ENCODE measurements around the gene IER2.

The IER2 gene

GRCh38 chr19:13104360-13104847 lies 45.8 kb upstream of the IER2 start:
- peaks cover 50% of the 10 kb centered on the region for H3K4me1 ChIP-seq (ENCODE audit: low read length)
- peak overlapping the region; percentile 69 for H3K9ac ChIP-seq (ENCODE audit: low read length)
- H3K4me2 ChIP-seq (ENCODE audit: low read length) = peak overlapping the region; percentile 100
- no peaks in the 10 kb centered on the region for H3K9me3 ChIP-seq (ENCODE audit: insufficient read depth, low read length)
- peaks cover 18% of the 10 kb centered on the region for H3K36me3 ChIP-seq (replicated peaks; ENCODE audit: low read depth, low read length)
- peaks cover 5% of the 10 kb centered on the region; the same call in 1 of the 2 replicates for H4K20me1 ChIP-seq (ENCODE audit: insufficient read depth, low read length)
- H3K27me3 ChIP-seq (ENCODE audit: low read depth, low read length) = no peaks in the 10 kb centered on the region
- peak overlapping the region; percentile 76 for H3K4me3 ChIP-seq (ENCODE audit: low read length)
- H3K27ac ChIP-seq (ENCODE audit: low read length) = peak overlapping the region; percentile 99
- H3K79me2 ChIP-seq (ENCODE audit: low read length) = peaks cover 15% of the 10 kb centered on the region
- peak overlapping the region; percentile 72 for H2AFZ ChIP-seq (ENCODE audit: low read depth, low read length)
- TF ChIP-seq EZH2phosphoT487 (IDR thresholded peaks at IDR 0.05; ENCODE audit: low read depth) (no peak), CTCF (IDR thresholded peaks at IDR 0.05; ENCODE audit: low read depth, low read length) (peak; percentile 91)

GRCh38 chr19:13104848-13105711 lies 45.1 kb upstream of the IER2 start:
- H3K4me1 ChIP-seq (ENCODE audit: low read length) = peaks cover 45% of the 10 kb centered on the region
- no peaks in the 10 kb centered on the region for H3K27me3 ChIP-seq (ENCODE audit: low read depth, low read length)
- H2AFZ ChIP-seq (ENCODE audit: low read depth, low read length) = peak overlapping the region; percentile 72
- peaks cover 12% of the 10 kb centered on the region for H3K36me3 ChIP-seq (replicated peaks; ENCODE audit: low read depth, low read length)
- H4K20me1 ChIP-seq (ENCODE audit: insufficient read depth, low read length) = peaks cover 5% of the 10 kb centered on the region; the same call in 1 of the 2 replicates
- peak overlapping the region; percentile 100 for H3K4me2 ChIP-seq (ENCODE audit: low read length)
- TF ChIP-seq EZH2phosphoT487 (IDR thresholded peaks at IDR 0.05; ENCODE audit: low read depth) (no peak), CTCF (IDR thresholded peaks at IDR 0.05; ENCODE audit: low read depth, low read length) (no peak)
- peak overlapping the region; percentile 76 for H3K4me3 ChIP-seq (ENCODE audit: low read length)
- peaks cover 15% of the 10 kb centered on the region for H3K79me2 ChIP-seq (ENCODE audit: low read length)
- H3K9ac ChIP-seq (ENCODE audit: low read length) = peak overlapping the region; percentile 69
- H3K9me3 ChIP-seq (ENCODE audit: insufficient read depth, low read length) = no peaks in the 10 kb centered on the region
- H3K27ac ChIP-seq (ENCODE audit: low read length) = peak overlapping the region; percentile 99

GRCh38 chr19:13109361-13110098 lies 40.7 kb upstream of the IER2 start:
- Histone ChIP-seq H4K20me1 (ENCODE audit: insufficient read depth, low read length) (no peaks in the 10 kb centered on the region), H2AFZ (ENCODE audit: low read depth, low read length) (no peak overlapping the region), H3K9me3 (ENCODE audit: insufficient read depth, low read length) (no peaks in the 10 kb centered on the region), H3K9ac (ENCODE audit: low read length) (no peak overlapping the region), H3K27me3 (ENCODE audit: low read depth, low read length) (no peaks in the 10 kb centered on the region), H3K4me2 (ENCODE audit: low read length) (no peak overlapping the region), H3K36me3 (replicated peaks; ENCODE audit: low read depth, low read length) (peaks cover 10% of the 10 kb centered on the region), H3K4me3 (ENCODE audit: low read length) (no peak overlapping the region), H3K4me1 (ENCODE audit: low read length) (peaks cover 10% of the 10 kb centered on the region), H3K79me2 (ENCODE audit: low read length) (no peaks in the 10 kb centered on the region), H3K27ac (ENCODE audit: low read length) (no peak overlapping the region)
- TF ChIP-seq EZH2phosphoT487 (IDR thresholded peaks at IDR 0.05; ENCODE audit: low read depth) (no peak), CTCF (IDR thresholded peaks at IDR 0.05; ENCODE audit: low read depth, low read length) (no peak)

GRCh38 chr19:13110099-13110610 lies 40.1 kb upstream of the IER2 start:
- H3K4me2 ChIP-seq (ENCODE audit: low read length) = no peak overlapping the region
- TF ChIP-seq CTCF (IDR thresholded peaks at IDR 0.05; ENCODE audit: low read depth, low read length) (no peak), EZH2phosphoT487 (IDR thresholded peaks at IDR 0.05; ENCODE audit: low read depth) (no peak)
- H3K4me3 ChIP-seq (ENCODE audit: low read length) = no peak overlapping the region
- H3K36me3 ChIP-seq (replicated peaks; ENCODE audit: low read depth, low read length) = peaks cover 10% of the 10 kb centered on the region
- peaks cover 4% of the 10 kb centered on the region for H3K79me2 ChIP-seq (ENCODE audit: low read length)
- H4K20me1 ChIP-seq (ENCODE audit: insufficient read depth, low read length) = no peaks in the 10 kb centered on the region
- H3K27me3 ChIP-seq (ENCODE audit: low read depth, low read length) = no peaks in the 10 kb centered on the region
- no peak overlapping the region for H2AFZ ChIP-seq (ENCODE audit: low read depth, low read length)
- no peaks in the 10 kb centered on the region for H3K9me3 ChIP-seq (ENCODE audit: insufficient read depth, low read length)
- no peak overlapping the region for H3K27ac ChIP-seq (ENCODE audit: low read length)
- H3K4me1 ChIP-seq (ENCODE audit: low read length) = peaks cover 4% of the 10 kb centered on the region; the same call in 1 of the 2 replicates
- no peak overlapping the region for H3K9ac ChIP-seq (ENCODE audit: low read length)

Data from OCI-LY3 (cell line).